Hypothalamus (tissue), 51 donors: ENCODE measurements around the gene YLPM1.

Source experiments
- DNase-seq, 51 donors: peaks; one replicate each; lab custom pipeline; 2025; lab: John Stamatoyannopoulos, UW

YLPM1 gene

DNA sequence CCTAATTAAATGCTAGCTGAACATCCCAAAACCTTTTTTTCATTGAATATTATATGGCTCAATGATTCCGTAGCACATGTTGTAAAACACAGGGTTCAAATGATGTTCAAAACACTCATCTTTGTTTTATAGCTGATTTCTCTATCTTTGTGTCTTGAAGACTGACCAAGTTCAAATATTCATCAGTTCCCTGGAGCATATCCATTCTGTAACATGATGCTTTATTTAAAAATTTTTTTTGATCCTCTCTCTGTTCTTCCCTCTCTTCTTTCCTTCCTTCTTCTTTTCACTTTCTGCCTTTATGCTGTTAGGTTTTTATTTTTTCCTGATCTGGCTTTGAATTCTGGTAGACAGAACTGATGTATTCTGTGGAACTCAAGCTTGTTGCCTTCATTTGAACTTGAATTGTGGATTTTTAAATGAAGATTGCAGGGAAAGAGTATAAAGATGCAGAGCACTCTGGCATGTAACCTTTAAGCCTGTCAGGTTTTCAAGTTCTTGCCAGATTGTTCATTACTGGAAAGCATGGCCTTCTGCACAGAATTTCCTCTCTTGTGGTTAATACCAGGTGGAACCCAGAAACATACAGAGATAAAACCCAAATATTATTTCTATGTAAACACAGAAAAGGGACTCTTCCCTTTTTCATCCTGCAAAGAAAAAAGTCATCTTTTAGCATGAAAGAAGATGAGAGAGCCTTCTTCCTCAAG, 73.3 kb downstream of the YLPM1 start:
- no peak for DNase-seq

DNA sequence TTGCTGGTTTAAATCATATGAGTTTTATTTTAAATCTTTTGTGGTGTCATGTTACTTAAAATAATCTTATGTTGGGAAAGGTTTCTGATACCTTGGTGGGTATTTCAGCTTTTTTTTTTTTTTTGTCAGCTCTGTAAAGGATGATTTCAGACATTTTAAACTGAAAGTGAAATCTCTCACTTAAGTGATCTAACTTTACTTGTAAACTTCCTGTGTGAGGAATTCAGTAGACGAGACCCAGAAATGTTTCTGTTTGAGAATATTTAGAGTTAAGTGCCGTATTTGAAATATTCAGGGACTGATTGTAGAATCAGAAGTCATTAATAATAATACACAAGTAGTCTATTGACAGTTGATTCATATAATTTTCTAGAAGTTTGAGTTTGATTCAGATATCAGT, 75.0 kb downstream of the YLPM1 start:
- DNase-seq, result no peak

DNA sequence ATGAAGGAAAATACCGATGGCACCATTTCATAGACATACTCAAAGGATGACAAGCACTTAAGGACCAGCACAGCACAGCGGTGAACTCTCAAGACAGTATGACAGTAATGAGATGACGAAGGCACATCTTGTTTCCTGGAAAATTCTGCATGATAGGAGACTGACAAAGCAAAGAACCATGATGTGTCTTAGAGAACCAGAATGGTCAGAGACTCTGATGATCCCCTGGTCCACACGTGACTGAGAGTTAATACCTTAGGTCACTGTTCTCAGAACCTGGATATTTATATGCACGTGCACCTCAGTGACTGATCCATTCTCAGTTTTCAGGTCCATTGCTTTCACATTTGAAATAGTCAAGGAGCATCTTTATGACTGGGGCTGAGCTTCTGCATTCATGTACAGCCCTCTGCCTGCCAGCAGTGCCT, 77.5 kb downstream of the YLPM1 start:
- no peak for DNase-seq

GRCh38 chr14:74841230-74842207, 78.4 kb downstream of the YLPM1 start:
- DNase-seq, result no peak

GRCh38 chr14:74843653-74844052, 80.5 kb downstream of the YLPM1 start:
- DNase-seq, result no peak

- no peak for DNase-seq
Measured at GRCh38 chr14:74846168-74846567, 83.1 kb downstream of the YLPM1 start.

- no peak for DNase-seq
Measured at GRCh38 chr14:74846968-74847665, 84.0 kb downstream of the YLPM1 start.

DNA sequence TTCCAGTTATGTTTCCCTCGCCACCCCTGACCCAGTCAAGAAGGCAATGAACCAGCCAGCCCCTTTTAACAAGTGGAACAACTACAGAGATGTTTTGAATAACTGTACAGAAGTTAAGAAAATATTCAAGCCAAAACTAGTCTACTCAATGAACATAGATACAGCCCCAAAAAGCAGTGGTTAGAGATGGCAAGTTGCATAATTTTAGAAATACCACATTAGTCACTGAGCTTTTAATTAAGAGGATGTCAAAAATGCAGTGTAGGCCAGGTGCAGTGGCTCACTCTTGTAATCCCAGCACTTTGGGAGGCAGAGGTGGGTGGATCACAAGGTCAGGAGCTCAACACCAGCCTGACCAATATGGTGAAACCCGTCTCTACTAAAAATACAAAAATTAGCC, 85.7 kb downstream of the YLPM1 start:
- DNase-seq, result no peak

- no peak for DNase-seq
Measured at GRCh38 chr14:74852922-74853530, 89.9 kb downstream of the YLPM1 start.

DNA sequence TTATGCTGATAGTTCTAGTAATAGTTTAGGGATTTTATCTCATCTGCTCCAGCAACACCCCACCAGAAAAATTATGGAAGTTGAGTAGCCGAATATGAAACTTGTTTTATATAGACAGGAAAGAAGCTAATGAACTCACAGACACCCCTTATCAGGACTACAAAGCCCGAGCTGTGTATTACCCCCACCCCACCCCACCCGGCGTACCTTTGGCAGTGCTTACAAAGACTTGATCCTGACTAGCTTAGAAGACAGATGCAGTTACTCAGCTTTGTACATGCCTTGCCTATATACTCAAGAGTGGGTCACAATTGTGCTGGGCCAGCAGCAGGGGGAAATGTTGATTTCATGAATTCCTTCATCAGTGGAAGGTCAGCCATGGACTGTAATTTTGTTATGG, 90.5 kb downstream of the YLPM1 start:
- DNase-seq, result no peak

DNA sequence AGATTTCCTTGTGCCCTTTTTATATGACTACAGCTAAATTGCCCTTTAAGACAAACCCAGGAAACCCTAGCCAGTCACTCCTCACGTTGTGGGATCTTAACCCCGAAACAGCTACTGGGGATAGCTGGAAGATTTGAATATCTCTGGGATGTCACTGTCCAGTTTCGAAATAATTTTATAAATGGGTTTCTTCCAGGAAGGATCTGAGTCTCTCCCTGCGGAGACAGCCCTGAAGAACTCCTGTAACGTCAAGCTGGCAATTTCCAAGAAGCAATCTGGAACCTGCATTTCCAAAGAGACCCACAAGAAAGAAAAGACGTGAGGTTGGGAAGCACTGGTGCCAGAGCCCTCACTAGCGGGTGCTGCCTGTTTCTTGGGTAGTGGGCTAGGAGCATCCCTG, 91.9 kb downstream of the YLPM1 start:
- DNase-seq, result no peak

DNA sequence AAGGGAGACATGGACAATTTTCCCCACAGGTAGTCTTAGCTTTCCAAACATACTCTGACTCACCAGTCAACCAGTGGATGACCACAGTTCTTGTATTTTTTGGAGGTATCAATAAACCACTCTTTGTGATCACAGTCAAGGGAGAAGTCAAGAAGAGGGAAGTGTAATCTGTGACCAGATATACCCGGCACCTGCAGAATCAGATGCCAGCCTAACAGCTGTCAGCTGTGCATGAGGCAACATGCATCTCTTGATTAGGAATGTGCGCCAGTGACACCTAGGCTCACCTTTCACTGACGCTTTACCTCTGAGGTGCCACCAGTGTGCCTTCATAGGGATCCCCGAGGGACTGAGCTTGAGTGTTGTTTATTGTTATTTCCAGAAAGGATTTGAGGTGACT, 92.8 kb downstream of the YLPM1 start:
- DNase-seq, result no peak

DNA sequence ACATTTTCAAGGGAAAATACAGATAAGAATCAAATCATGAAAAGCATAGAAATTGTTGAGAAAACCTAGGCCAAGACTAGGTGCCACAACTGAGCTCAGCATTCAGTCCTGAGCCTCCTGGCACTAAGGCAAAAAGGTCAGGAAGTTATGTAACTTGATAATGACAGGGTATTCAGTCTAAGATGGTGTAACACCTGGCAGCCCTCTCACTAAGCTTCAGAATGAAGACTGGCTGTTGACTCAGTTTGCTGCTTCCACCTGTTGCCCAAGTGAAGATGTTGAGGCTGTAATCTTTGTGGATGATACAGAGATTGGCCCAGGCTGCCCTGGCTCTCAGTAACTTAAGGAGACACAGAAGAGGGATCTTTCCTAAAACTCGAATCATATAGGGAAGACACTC, 93.2 kb downstream of the YLPM1 start:
- DNase-seq, result no peak

- DNase-seq, result no peak
Measured at GRCh38 chr14:74858022-74858421, 94.9 kb downstream of the YLPM1 start.

GRCh38 chr14:74859757-74860552, 96.8 kb downstream of the YLPM1 start:
- DNase-seq, result no peak

GRCh38 chr14:74860899-74861733, 98.0 kb downstream of the YLPM1 start:
- DNase-seq, result peak in 50 of 51 donors; percentile 30 to 99 (median 73)

GRCh38 chr14:74861734-74862090, 98.6 kb downstream of the YLPM1 start:
- no peak for DNase-seq

DNA sequence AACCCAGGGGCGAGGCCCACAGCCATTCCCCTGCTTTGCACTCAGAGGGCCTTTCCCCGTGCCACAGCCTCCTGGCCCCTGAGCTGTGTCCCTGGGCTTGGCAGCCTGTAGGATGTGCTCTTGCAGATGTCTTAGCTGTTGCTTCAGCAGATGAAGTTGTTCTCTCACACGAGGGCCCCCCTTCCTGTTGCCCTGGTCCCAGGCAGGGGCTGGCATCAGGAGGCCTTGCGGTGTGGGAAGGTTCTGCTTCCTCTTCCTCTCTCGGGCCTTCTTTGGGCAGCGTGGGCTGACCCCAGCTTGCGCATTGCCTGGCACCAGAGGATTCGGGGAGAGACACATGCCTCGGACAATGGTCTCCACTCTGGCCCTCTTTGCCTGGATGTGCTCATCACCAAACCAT, 100.2 kb downstream of the YLPM1 start:
- peak in 21 of 51 donors; percentile 5 to 43 (median 28) for DNase-seq

- peak in 3 of 51 donors; percentile 1 to 10 (median 1) for DNase-seq
Measured at GRCh38 chr14:74864198-74864597, 101.1 kb downstream of the YLPM1 start.
